HTERT RPE-1 (cell line): Measurements from ENCODE around the gene MPPE1.
"Not testable (repeated sequence)": the region's sequence is repeated elsewhere in the genome, so short reads cannot be mapped to it uniquely, and the experiment has no call there.

ENCODE experiments used
- in situ Hi-C: fragments of 300-500 bp; cut with MboI; formaldehyde crosslinking; loops from 4 replicates; pipeline ENCODE4 v1.14.3; 2020; ENCODE audit warnings: low sequenced_read_pairs

MPPE1 gene

DNA sequence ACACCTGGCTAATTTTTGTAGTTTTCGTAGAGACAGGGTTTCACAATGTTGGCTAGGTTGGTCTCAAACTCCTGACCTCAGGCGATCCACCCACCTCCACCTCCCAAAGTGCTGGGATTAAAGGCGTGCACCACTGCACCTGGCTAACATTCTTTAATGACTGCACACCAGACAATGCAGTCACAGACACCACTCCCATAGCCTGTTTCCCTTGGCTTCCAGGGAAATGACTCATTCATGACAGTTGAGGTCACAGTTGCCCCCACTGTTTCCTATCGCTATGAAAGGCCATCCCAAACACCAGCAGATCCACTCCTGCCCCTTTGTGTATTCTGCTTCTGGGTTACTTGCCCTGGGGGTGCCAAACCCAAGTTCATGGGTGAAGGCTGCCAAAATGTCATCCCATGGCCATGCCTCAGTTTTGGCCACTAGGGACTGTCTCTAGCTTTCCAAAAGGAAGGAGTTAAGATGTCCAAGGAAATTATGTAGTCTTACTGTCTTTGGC lies 48.2 kb downstream of the MPPE1 start:
- in situ Hi-C loops: no loop called here

DNA sequence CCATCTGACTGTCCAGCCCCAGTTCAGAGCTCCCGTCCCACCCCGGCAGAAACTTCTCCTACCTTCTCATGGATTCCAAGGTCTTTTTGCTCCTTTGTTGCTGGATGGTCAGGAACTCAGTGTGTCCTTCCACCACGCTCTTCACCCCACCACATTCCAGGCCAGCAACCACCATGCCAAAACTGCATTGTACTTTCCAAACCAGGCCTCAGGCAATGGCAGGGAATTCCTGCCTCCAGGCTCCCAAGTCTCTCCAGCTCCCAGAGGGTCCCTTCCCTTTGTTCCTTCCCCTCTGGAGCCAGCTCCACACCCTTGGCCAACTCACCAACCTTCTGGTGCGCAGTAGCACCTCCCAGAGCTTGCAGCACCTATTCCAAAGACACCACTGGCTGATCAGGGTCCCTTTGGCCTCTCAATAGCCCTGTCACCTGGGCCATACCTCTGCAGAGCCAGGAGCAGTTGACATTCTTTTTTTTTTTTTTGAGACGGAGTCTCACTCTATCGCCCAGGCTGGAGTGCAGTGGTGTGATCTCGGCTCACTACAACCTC lies 48.8 kb downstream of the MPPE1 start:
- in situ Hi-C loops: no loop called here

DNA sequence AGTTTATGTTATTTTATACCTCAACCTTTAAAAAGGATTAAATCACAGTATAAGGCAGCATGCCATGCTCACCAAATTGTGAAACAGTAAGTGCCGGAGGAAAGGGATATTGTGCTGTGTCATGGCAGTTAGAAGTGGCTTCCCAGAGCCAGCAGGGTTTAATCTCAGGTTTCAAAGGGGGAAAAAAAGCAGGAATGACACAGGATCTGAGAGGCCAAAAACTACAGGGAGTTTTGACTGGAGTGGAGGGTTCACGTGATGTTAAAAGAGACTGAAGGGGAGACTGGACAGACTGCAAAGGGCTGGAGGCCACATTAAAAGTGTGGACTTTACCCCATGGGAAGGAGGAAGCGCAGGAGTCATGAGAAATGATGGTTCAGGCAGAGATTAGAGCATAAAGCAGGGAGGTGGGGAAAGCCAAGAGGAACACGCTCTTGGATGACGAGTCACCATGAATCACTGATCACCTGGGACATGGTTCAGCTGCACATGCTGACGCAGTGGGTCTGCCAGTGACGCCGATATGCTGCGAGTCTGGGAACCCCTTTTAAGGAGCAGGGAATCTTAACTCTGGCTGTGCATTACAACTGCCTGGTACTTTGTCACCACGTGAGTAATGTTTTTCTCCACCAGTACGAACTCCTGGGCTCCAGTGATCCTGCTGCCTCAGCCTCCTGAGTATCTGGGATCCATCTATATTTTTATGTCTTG lies 50.8 kb downstream of the MPPE1 start:
- in situ Hi-C loops: no loop called here

DNA sequence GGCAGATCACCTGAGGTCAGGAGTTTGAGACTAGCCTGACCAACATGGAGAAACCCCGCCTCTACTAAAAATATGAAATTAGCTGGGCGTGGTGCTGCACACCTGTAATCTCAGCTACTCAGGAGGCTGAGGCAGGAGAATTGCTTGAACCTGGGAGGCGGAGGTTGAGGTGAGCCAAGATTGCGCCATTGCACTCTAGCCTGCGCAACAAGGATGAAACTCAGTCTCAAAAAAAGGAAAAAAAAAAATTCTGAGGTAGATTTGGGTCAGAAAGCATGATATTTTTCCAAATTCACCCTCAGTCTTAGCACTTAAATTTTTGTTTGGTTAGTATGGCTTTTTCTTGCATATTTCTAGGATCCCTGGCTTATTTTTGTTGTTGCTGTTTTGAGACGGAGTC lies 53.6 kb downstream of the MPPE1 start:
- in situ Hi-C loops: not testable (repeated sequence)

DNA sequence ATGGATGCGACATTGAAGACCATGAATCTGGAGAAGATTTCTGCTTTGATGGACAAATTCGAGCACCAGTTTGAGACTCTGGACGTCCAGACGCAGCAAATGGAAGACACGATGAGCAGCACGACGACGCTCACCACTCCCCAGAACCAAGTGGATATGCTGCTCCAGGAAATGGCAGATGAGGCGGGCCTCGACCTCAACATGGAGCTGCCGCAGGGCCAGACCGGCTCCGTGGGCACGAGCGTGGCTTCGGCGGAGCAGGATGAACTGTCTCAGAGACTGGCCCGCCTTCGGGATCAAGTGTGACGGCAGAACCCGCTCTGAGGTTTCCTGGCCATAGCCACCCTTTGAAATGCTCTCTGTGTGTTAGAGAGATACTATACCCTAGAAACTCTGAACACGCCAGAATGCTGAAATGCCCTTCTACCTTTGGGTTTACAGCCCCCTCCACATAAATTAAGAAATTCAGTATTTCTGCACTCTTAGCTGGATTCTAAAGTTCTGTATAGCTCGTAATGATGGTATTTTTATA lies 56.2 kb downstream of the MPPE1 start:
- in situ Hi-C loops: no loop called here

DNA sequence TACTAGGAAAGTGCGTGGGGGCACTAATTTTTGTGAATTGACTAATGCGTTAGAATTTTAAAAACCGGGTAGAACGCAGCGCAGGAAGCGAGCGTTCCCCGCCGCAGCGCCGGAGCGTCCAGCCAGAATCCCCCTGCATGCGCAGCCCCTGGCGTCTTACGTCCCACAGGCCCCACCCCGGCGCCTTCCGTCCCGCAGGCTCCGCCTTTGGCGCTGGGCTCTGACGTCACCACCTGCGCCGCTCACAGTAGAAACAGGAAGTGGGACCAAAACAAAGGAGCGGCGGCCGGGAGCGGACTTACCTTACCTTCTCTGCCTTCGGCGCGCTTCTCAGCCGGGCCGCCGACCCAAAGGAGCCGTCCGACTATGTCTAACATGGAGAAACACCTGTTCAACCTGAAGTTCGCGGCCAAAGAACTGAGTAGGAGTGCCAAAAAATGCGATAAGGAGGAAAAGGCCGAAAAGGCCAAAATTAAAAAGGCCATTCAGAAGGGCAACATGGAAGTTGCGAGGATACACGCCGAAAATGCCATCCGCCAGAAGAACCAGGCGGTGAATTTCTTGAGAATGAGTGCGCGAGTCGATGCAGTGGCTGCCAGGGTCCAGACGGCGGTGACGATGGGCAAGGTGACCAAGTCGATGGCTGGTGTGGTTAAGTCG lies 56.8 kb downstream of the MPPE1 start, which contains the start of gene CHMP1B:
TSS of gene CHMP1B (plus strand) at position 268 of the 660 bp plus-strand sequence. CDS start at position 367, 99 bp downstream.
- in situ Hi-C loops: no loop called here

DNA sequence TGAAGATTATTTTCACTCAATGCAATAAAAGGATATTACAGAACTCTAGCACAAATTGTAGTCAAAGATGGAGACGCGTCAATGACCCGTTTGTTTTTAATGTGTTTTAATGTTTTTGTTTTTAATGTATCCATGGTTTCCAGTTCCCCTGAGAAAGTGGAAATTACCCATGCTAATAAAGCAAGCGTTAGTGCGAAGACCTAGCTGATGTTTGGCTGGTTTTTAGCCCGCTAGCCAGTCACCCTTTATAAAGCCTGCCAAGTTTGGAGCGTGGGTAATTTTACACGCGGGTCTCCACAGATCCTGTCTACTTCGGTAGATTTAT lies 57.3 kb downstream of the MPPE1 start:
- in situ Hi-C loops: no loop called here

DNA sequence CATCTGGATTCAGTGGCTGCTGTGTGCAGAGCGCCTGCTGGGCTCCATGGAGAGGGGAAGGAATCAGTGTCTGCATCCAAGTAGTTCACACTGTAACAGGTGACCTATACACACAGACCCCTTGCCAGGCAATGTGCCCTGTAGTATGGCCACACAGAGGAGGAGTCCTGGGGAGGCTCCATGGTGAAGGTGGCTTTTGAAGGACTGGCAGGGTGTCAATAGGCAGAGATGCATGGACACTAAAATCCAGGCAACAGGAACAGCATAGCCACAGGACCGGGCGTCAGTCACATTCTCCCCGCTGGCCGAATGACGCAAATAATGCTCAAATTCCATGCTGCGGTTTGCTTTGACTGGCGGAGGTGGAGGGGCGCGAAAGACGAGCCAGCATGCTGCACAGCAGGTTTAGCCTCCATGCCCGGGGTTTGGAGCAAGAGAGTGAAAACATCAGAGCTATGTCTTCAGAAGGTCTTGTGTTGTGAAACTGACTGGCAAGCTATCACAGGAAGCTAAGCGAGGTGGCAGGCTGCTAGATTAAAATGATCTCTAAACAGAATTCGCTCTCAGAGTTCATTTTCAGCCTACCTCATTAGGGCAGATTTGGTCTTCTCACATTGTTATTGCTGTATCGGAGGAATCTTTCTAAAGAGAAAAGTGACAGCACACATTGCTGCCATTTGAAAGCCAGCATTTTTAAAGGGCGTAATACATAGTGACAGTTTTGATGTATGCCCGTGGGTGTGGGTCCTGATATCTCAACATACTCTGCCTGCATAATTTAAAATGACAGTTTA lies 58.1 kb downstream of the MPPE1 start:
- in situ Hi-C loops: no loop called here

DNA sequence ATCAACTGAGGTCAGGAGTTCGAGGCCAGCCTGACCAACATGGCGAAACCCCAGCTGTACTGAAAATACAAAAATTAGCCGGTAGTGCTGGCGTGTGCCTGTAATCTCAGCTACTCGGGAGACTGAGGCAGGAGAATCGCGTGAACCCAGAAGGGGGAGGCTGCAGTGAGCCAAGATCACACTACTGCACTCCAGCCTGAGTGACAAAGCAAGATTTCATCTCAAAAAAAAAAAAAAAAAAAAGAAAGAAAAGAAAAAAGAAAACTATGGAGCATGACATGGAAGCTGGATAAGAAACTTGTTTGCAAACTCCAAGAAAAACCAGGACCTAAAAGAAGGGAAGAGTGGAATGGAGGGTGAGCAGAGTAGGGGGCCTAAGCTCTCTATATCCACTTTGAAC lies 58.8 kb downstream of the MPPE1 start:
- in situ Hi-C loops: no loop called here

DNA sequence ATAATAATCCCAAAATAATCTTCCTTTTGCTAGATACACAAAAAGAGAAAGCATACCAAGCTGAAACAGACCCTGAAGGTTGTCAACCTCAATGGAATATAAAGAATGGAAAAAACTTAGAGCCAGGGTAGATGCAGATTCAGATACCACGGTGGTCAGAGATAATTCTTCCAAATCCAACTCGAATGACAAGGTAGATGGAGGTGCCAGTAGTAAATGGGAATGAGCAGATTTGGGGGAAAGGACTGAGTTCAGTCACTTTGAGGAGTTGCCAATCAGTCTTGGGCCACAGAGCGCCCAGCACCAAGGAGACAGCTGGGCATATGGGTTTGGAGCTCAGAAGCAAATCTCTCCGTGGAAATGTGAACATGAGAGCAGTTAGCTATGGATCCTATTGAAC lies 60.3 kb downstream of the MPPE1 start:
- in situ Hi-C loops: no loop called here

DNA sequence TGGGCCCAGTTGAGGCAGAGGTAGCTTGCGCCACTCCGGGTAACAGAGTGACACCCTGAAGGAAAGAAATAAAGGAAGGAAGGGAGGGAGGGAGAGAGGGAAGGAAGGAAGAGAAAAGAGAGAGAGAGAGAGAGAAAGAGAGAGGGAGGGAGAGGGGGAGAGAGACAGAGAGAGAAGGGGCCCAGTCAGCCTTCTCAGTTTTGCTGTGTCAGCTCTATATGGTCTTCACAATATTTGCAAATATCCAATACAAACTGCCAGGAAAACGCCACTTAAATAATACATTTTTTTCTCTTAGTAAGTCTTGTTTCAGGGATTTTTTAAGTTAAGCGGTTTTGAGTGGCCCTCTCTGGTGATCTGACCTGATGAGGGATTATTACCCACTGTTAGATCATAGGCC lies 62.5 kb downstream of the MPPE1 start:
- in situ Hi-C loops: no loop called here

DNA sequence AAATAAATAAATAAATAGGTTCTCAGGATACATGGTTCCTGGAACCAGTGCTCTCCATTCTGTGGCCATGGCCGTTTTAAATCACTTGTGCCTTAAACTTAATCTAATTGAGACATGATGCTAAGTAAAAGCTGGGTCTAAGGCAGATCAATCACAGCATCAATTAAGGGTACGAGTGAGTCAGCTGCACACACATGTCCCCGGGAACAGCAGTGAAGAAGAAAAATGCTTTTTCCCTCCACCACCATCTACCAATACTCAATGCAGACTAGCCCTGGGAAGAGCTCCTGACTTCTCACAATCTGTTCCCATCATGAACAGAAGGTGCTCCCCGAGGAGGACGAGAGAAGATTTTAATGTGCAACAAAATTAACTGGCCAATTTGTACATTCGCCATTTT lies 63.7 kb downstream of the MPPE1 start:
- in situ Hi-C loops: no loop called here

DNA sequence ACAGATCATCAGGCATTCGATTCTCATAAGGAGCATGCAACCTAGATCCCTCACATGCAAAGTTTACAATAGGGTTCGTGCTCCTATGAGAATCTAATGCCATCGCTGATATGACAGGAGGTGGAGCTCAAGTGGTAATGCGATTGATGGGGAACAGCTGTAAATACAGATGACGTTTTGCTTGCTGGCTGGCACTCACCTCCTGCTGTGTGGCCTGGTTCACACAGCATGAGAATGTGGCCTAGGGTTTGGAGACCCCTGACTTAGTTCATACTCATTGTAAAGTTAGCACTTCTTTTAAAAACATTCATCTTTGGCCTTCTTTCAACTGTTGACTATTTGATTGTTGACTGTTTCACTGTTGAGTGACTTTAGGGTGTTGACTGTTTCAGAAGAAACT lies 65.6 kb downstream of the MPPE1 start:
- in situ Hi-C loops: no loop called here

DNA sequence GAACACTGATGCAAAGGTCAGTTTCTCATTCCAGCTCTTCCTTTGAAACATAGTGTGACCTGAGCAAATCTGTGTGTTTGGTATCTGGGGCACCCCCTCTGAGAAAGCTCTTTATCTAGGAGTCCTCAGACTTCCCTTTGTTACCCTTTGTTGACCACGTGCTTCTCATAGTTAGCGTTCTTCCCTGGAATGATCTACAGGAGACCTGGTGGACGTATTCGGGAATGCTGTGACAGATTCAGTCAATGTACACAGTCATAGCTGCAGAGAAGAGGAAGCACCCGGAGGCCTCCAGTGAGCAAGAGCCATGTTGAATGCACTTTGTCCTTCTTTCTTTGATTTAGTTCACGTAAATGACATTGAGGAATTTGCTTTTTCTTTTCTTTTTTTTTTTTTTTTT lies 67.6 kb downstream of the MPPE1 start:
- in situ Hi-C loops: no loop called here

DNA sequence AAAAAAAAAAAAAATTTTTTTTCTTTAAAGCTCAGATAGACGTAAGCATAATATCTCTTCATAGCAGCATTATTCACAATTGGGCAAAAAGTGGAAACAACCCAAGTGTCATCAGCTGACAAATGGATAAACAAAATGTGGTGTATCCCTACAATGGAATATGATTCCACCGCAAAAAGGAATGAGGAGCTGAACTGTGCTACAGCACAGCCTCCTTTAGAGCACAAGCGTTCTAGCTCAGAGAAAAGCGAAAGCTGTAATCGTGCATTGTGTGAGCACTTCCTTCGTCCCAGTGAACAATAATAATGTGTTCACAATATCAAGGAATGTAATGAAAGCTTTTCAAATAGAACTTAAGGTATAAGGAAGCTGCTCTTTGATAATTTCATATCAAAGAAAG lies 68.6 kb downstream of the MPPE1 start:
- in situ Hi-C loops: no loop called here

DNA sequence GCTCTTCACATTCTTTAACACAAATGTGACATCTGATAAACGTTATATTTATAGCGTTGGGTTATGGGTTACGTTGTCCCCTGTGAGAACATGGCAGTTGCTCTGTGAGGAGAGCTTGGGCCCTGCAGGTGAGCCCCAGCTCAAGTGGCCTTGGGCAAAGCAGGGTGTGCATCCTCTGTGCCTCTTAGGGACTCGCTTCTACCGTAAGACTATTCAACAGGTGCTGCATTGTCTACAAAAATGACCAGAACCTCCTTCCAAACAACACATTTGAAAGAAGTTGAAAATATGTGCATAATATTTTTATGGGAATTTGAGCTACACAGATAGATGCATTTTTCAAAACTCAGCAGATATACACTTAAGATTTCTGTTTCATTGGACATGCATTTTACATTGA lies 73.3 kb downstream of the MPPE1 start:
- in situ Hi-C loops: no loop called here
